Sigmoid colon (tissue), 3 donors: ENCODE measurements around the gene CIC.

Experiments used
- POLR2A ChIP-seq, 2 donors: fragments of 450-650 bp; IDR thresholded peaks; one replicate each; pipeline ENCODE4 v1.6.1; 2016; ENCODE audit warnings: antibody characterized with exemption in 2 of 2, mild to moderate bottlenecking in 2 of 2, moderate library complexity in 2 of 2
- TF ChIP-seq, protein P1 (sequence below), 4 experiments: fragments of 450-650 bp in 3 of 4; fragments of 200-600 bp in 1 of 4; IDR thresholded peaks; one replicate each; pipeline ENCODE4 v1.5.1; 2016 to 2019; ENCODE audit warnings: antibody characterized with exemption in 4 of 4, mild to moderate bottlenecking in 3 of 4, moderate library complexity in 2 of 4

DNA sequence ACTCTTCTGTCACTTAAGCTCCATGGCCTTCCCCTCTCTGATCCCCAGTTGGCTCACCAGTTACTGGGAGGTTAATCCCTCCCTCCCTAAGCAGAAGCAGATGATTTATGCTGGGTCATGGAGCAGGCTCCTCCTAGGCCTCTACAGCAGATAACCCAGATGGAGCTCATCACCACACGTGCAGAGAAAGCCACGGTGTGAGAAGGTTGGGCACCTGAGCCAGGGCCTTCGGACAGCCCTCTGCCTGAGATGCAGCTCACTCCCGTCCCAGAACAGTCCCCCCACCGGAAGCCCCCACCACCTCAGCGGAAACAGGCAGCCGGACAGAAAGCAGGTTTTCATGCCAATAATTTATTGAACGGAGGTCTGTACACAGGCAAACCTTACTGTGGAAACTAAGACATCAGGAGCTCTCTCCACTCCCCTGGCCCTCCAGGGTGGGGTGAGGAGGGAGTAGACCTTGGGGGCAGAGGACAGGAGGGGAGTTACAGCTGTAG lies 39.1 kb upstream of the CIC start:
- TF ChIP-seq, protein P1, sequence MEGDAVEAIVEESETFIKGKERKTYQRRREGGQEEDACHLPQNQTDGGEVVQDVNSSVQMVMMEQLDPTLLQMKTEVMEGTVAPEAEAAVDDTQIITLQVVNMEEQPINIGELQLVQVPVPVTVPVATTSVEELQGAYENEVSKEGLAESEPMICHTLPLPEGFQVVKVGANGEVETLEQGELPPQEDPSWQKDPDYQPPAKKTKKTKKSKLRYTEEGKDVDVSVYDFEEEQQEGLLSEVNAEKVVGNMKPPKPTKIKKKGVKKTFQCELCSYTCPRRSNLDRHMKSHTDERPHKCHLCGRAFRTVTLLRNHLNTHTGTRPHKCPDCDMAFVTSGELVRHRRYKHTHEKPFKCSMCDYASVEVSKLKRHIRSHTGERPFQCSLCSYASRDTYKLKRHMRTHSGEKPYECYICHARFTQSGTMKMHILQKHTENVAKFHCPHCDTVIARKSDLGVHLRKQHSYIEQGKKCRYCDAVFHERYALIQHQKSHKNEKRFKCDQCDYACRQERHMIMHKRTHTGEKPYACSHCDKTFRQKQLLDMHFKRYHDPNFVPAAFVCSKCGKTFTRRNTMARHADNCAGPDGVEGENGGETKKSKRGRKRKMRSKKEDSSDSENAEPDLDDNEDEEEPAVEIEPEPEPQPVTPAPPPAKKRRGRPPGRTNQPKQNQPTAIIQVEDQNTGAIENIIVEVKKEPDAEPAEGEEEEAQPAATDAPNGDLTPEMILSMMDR (IDR thresholded peaks at IDR 0.05): no peak
- TF ChIP-seq POLR2A (IDR thresholded peaks at IDR 0.05): no peak
